Aorta (tissue), 5 donors: Measurements from ENCODE around the gene SLC8A1. TPM values are rescaled to one million over a fixed set of nuclear protein-coding genes. Genes with fewer than 3 reads are reported as not detected.

Experiments
- ATAC-seq: fragments of 200-7000 bp; cut with Tn5 transposase; one replicate; pipeline ENCODE4 v1.9.1; 2022; ENCODE audit warnings: moderate library complexity; ENCODE audit not compliant: low FRiP score
- DNase-seq, 2 donors: peaks; one replicate each; pipeline ENCODE4 v3.0.0-alpha.2; 2020
- H3K27ac ChIP-seq, 2 donors: one replicate each; pipeline ENCODE4 v1.5.1; 2013; ENCODE audit warnings: low read length in 2 of 2, mild to moderate bottlenecking in 2 of 2, moderate library complexity in 2 of 2, control low read depth in 1 of 2, inconsistent platforms in 1 of 2, low read depth in 1 of 2
- H3K27me3 ChIP-seq, 2 donors: one replicate each; pipeline ENCODE4 v1.6.1; 2013; ENCODE audit warnings: control low read depth in 1 of 2, low read length in 1 of 2, mild to moderate bottlenecking in 1 of 2, moderate library complexity in 1 of 2; ENCODE audit not compliant: insufficient read depth in 2 of 2, control insufficient read depth in 1 of 2
- H3K36me3 ChIP-seq, 2 donors: one replicate each; pipeline ENCODE4 v1.6.1; 2013; ENCODE audit warnings: control low read depth in 1 of 2, low read length in 1 of 2, mild to moderate bottlenecking in 1 of 2; ENCODE audit not compliant: insufficient read depth in 2 of 2, control insufficient read depth in 1 of 2
- H3K4me1 ChIP-seq, 2 donors: one replicate each; pipeline ENCODE4 v1.6.1; 2013; ENCODE audit warnings: low read length in 2 of 2, control low read depth in 1 of 2, mild to moderate bottlenecking in 1 of 2, moderate library complexity in 1 of 2; ENCODE audit not compliant: insufficient read depth in 2 of 2, control insufficient read depth in 1 of 2
- H3K4me3 ChIP-seq, 2 donors: one replicate each; pipeline ENCODE4 v1.5.1; 2013; ENCODE audit warnings: low read length in 2 of 2, control low read depth in 1 of 2, mild to moderate bottlenecking in 1 of 2
- H3K9me3 ChIP-seq: one replicate; pipeline ENCODE4 v1.6.1; 2013; ENCODE audit warnings: mild to moderate bottlenecking, low read length; ENCODE audit not compliant: control insufficient read depth
- WGBS, 2 donors: extraction: QIAGEN DNeasy Blood & Tissue Kit; methylation state at CpG; one replicate each; pipeline ENCODE4 v1.1.7; 2013; 5-methylcytosine and 5-hydroxymethylcytosine counted together
- intact Hi-C, 2 donors: fragments of 100-400 bp; cut with DNase I; formaldehyde crosslinking; loops; one replicate each; pipeline versions ENCODE4 v1.14.2 to v1.15.0; 2022
- polyA plus RNA-seq, 2 donors: library from polyadenylated mRNA; stranded (reverse); fragments of 200-250 nt; gene quantifications; one replicate each; pipeline ENCODE4 v1.2.3, GENCODE V29; 2013
- total RNA-seq, 2 donors: library from RNA; stranded (reverse); fragmentation: NEBNext Ultra II Directional; extraction: Animal tissue kit (Norgen Biotek cat#: 25700); gene quantifications; one replicate each; pipeline ENCODE4 v1.2.1, GENCODE V29; 2021
- donor health status: healthy with polysubstance abuse.
- donor health status: Bipolar disorder and iron deficiency.
- donor health status: DM: no; HTN: no; CAD: no.
- donor health status: DM: no; HTN: no; CAD: no.
- donor health status: DM: yes; HTN: yes; CAD: no.

The SLC8A1 gene
- total and polyA plus RNA-seq, 4 donors = 0.38 to 35.9 (median 15.7) TPM

DNA sequence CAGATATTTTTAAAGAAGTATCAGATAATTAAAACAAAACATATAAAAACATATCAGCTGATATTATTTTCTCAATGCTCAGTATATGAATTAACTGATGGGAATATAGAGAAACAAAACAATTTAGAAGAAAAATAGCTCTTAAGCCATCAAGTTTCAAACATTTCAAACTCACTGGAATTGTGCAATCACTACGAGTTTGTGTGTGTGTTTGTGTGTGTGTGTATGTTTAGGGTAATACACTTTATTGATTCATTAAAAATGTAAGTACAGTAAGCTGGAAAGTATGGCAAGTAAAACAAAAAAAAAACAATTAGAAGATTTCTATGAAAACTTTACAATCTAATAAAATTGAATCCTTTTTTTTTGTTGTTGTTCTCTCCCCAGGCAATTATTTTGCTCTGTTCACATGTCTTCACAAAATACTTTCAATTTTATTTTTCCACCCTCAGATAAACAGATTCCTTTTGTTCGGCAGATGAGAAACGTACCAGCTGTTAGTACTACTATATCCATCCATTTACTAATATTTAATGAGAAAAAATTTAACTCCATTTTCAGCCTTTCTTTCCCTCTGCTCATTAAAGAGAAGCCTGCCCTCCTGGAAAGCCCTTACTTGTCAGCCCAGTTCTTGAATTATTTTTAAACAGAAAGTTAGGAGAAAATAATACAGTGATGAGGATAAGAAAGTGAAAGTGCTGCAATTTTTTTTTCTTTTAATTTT is 87.6 kb downstream of the SLC8A1 start:
- WGBS, 2 donors = 4% methylated on average over 3 of the region's 3 CpGs
- H3K4me3 ChIP-seq = peak overlapping the region; percentile 31 to 72
- no peaks in the 10 kb centered on the region for H3K36me3 ChIP-seq
- H3K27me3 ChIP-seq = no peaks in the 10 kb centered on the region
- intact Hi-C loops = no loop called here
- DNase-seq (no peak), ATAC-seq (no peak)
- no peak overlapping the region for H3K27ac ChIP-seq
- no peaks in the 10 kb centered on the region for H3K4me1 ChIP-seq
- no peaks in the 10 kb centered on the region for H3K9me3 ChIP-seq

DNA sequence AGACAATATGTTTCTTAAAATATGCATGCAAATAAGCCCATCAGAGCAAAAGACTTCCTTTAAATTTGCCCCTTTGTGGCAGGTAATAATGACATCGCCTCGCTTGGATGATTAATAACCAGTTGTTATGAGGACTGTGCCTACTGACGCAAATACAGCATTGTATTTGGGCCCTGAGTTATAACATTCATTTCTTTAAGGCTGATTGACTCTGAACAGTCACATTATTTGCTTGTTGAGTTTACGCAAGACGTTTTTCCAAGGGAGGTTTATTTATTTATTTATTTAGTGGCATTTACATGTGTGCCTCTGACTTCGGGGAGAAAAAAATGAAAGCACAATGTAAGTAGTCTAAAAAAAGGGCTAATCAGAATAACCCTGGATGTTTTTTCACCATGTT is 88.3 kb downstream of the SLC8A1 start:
- ATAC-seq = peak; percentile 15
- no peaks in the 10 kb centered on the region for H3K9me3 ChIP-seq
- no peaks in the 10 kb centered on the region for H3K36me3 ChIP-seq
- WGBS, 2 donors = 56 to 57% methylated on average over 6 of the region's 6 CpGs
- H3K27ac ChIP-seq = no peak overlapping the region
- no peaks in the 10 kb centered on the region for H3K27me3 ChIP-seq
- H3K4me3 ChIP-seq = peak overlapping the region in 1 of 2 donors; percentile 26
- no peak for DNase-seq
- no peaks in the 10 kb centered on the region for H3K4me1 ChIP-seq
- intact Hi-C loops = no loop called here

DNA sequence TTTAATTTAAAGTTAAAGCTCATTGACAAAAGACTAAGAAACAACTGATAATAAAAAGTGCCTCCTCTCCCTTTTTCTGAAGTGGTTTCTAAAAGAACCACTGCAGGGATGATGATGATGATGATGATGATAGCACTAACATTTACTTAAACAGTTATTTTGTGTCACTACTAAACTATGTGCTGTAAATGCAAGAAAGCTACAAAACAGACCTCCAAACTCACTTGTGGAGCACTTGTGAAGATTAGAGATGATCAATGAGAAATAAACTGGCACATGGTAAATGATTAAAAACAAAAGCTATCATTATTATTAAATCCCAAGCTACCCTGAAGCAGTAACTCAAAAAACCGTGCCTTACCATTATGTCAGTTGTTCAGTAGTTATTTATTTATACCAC is 88.7 kb downstream of the SLC8A1 start:
- Histone ChIP-seq H3K27ac (no peak overlapping the region), H3K4me1 (no peaks in the 10 kb centered on the region), H3K4me3 (peak overlapping the region in 1 of 2 donors; percentile 26), H3K27me3 (no peaks in the 10 kb centered on the region), H3K9me3 (no peaks in the 10 kb centered on the region), H3K36me3 (no peaks in the 10 kb centered on the region)
- ATAC-seq = no peak
- intact Hi-C loops = no loop called here
- no peak for DNase-seq
- WGBS, 2 donors = 66 to 75% methylated on average over 1 of the region's 1 CpG

DNA sequence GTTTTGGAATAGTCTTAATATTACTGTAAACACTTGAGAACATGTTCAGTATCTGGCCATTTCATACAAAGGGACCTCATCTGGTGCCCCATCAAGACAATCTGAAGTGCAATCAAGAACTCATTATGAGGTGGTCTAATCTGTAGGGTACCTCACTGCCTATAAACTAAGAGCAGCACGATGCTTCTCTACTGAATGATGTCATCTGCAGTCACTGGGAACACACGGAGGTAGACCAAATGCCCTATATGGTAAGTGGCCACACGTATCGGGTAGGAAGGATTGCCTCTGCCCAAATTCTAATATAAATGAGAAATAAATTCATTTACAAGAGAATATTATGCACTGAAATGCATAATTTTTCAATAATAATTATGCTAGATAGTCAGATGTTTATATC is 90.4 kb downstream of the SLC8A1 start:
- no peak overlapping the region for H3K27ac ChIP-seq
- no peak for ATAC-seq
- no peaks in the 10 kb centered on the region for H3K9me3 ChIP-seq
- no peak overlapping the region for H3K4me3 ChIP-seq
- WGBS, 2 donors = 68 to 73% methylated on average over 4 of the region's 4 CpGs
- no peaks in the 10 kb centered on the region for H3K27me3 ChIP-seq
- intact Hi-C loops = no loop called here
- no peaks in the 10 kb centered on the region for H3K4me1 ChIP-seq
- no peak for DNase-seq
- no peaks in the 10 kb centered on the region for H3K36me3 ChIP-seq

DNA sequence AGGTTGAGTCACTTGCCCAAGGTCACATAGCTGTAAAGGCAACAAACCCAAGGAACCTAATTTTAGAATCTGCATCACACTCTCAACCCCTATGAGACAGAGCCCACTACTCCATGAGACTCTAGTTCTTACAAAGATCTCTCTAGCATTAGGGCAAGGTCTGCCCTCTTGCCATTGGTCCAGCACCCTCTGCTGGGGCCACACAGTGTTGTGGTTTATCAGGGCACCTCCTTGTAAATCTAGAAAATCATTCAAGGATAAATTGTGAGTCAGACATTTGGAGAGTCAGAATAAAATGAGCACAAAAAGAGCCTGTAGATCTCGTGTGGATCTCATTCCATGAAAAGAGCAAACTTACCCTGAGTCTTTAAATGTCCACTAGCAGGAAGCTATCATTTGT is 91.2 kb downstream of the SLC8A1 start:
- DNase-seq (no peak), ATAC-seq (no peak)
- no peaks in the 10 kb centered on the region for H3K36me3 ChIP-seq
- H3K27me3 ChIP-seq = no peaks in the 10 kb centered on the region
- H3K4me3 ChIP-seq = no peak overlapping the region
- H3K27ac ChIP-seq = no peak overlapping the region
- intact Hi-C loops = no loop called here
- no peaks in the 10 kb centered on the region for H3K4me1 ChIP-seq
- 39 to 42% methylated on average over 1 of the region's 1 CpG for WGBS, 2 donors
- H3K9me3 ChIP-seq = no peaks in the 10 kb centered on the region

DNA sequence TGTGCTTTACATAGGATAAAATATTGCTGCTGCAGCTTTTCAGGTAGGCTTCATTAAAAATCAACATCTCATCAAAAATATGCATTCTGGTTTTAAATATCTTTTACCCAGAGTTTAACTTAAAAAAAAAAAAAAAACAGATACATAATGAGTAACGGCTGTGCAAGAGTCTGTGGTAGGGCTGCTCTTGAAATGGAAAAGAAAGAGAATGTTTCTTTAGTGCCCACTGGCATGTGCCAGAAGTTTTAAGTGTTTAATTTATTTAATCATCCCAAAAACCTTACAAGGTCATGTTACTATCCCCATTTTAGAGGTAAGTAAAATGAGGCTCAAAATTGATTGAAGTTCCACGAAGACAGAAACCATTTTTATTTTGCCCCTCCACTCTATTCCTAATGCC is 92.1 kb downstream of the SLC8A1 start:
- no peaks in the 10 kb centered on the region for H3K4me1 ChIP-seq
- 88 to 95% methylated on average over 2 of the region's 2 CpGs for WGBS, 2 donors
- intact Hi-C loops = no loop called here

DNA sequence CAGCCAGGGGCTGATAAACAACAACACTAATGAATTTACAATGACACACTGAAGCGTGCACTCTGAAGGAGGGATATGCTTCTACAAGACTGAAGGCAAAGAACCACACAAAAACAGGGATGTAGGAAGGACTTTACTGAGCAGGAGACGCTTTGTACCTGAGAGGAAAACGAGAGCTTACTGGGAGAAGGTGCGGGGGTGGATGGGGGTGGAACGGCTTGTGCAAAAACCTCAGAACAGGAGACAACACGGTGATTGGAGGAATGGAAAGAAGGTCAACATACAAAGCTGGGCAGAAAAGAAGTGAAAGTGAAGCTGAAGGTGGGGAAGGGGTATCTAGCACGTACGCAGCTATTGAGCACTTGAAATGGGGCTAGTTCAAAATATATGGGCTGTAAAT is 93.1 kb downstream of the SLC8A1 start:
- no peak for DNase-seq
- 93 to 94% methylated on average over 8 of the region's 8 CpGs for WGBS, 2 donors

More for the DNA sequence above, 92.1 kb downstream of the SLC8A1 start:
- Histone ChIP-seq H3K27ac (no peak overlapping the region), H3K4me3 (no peak overlapping the region), H3K9me3 (no peaks in the 10 kb centered on the region), H3K36me3 (no peaks in the 10 kb centered on the region), H3K27me3 (no peaks in the 10 kb centered on the region)
- no peak for DNase-seq
- no peak for ATAC-seq

DNA sequence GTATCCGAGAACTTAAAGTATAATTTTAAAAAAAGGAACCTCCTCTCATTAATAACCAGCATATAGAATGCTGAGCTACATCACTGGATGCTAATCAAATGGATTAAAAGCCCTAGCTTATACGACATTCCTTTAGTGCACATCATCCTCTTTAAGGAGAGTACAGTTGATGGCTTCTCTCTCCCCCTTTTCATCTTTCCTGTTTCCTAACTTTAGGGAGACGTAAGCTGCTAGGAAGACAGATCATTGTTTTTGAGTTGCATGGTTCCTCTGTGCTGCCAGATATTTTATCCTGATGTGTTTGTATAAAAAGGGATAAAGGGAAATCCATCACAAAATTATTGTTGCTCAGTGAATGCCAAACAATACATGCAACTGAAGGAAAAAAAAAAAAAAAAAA is 94.2 kb downstream of the SLC8A1 start:
- no peak overlapping the region for H3K4me3 ChIP-seq
- H3K36me3 ChIP-seq = no peaks in the 10 kb centered on the region
- ATAC-seq (no peak), DNase-seq (no peak)
- intact Hi-C loops = no loop called here
- no peak overlapping the region for H3K27ac ChIP-seq
- H3K4me1 ChIP-seq = peaks cover 0 to 7% of the 10 kb centered on the region in 2 donors
- WGBS, 2 donors = 88 to 93% methylated on average over 3 of the region's 3 CpGs
- H3K9me3 ChIP-seq = no peaks in the 10 kb centered on the region
- H3K27me3 ChIP-seq = no peaks in the 10 kb centered on the region

More for the DNA sequence above, 93.1 kb downstream of the SLC8A1 start:
- no peaks in the 10 kb centered on the region for H3K4me1 ChIP-seq
- no peaks in the 10 kb centered on the region for H3K36me3 ChIP-seq
- intact Hi-C loops = no loop called here
- H3K9me3 ChIP-seq = no peaks in the 10 kb centered on the region
- no peak overlapping the region for H3K4me3 ChIP-seq
- no peak overlapping the region for H3K27ac ChIP-seq
- ATAC-seq = no peak
- H3K27me3 ChIP-seq = no peaks in the 10 kb centered on the region

DNA sequence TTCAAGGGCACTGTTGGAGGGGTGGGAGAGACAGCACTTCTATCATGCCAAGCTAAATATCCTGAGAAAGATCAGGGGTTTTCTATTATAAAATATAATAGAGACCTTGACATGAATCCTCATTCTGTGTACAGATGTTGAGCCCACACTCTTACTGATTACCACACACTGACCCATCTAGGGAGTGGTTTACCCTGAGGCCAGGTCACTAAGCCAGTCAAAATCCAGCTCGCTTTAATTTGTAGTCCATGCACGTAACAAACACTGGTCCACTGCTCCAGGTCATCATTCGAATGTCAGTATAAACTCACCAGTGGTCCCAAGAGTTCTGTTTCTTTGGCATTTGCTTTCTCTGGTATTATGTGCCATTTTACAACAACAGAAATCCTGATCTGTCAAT is 96.4 kb downstream of the SLC8A1 start:
- ATAC-seq (no peak), DNase-seq (no peak)
- H3K4me1 ChIP-seq = peaks cover 0 to 11% of the 10 kb centered on the region in 2 donors
- no peak overlapping the region for H3K27ac ChIP-seq
- WGBS, 2 donors = 93 to 96% methylated on average over 3 of the region's 3 CpGs
- H3K4me3 ChIP-seq = no peak overlapping the region
- H3K9me3 ChIP-seq = no peaks in the 10 kb centered on the region
- intact Hi-C loops = no loop called here
- H3K27me3 ChIP-seq = no peaks in the 10 kb centered on the region
- no peaks in the 10 kb centered on the region for H3K36me3 ChIP-seq
